Astrocyte (in vitro differentiated cells and primary cell): ENCODE measurements around the gene CHN1. TPM values are rescaled to one million over a fixed set of nuclear protein-coding genes. Genes with fewer than 3 reads are reported as not detected.

Source experiments
- DNase-seq: peaks from one replicate; pipeline ENCODE4 v3.0.0-alpha.2; 2010; ENCODE audit warnings: low read depth
- FAIRE-seq: peaks from 2 replicates; lab custom pipeline; 2011; peaks lifted over from hg19 to GRCh38; lab: Jason Lieb, UNC
- H2AFZ ChIP-seq: 2 replicates; pipeline ENCODE4 v1.6.0; 2012; ENCODE audit warnings: low read depth, low read length, inconsistent platforms
- H3K27ac ChIP-seq: 2 replicates; pipeline ENCODE4 v1.5.1; 2011; ENCODE audit warnings: low read depth, low read length, inconsistent platforms
- H3K27me3 ChIP-seq: 2 replicates; pipeline ENCODE4 v1.6.0; 2011; ENCODE audit warnings: low read length, inconsistent platforms; ENCODE audit not compliant: insufficient read depth
- H3K36me3 ChIP-seq: 2 replicates; pipeline ENCODE4 v1.5.1; 2011; ENCODE audit warnings: low read length, inconsistent platforms; ENCODE audit not compliant: insufficient read depth
- H3K4me1 ChIP-seq: 2 replicates; pipeline ENCODE4 v1.5.1; 2011; ENCODE audit warnings: low read length, inconsistent platforms; ENCODE audit not compliant: insufficient read depth
- H3K4me2 ChIP-seq: 2 replicates; pipeline ENCODE4 v1.6.0; 2012; ENCODE audit warnings: low read length, inconsistent platforms
- H3K4me3 ChIP-seq: 2 replicates; pipeline ENCODE4 v1.5.1; 2011; ENCODE audit warnings: low read depth, mild to moderate bottlenecking, low read length, inconsistent platforms; ENCODE audit not compliant: insufficient read depth
- H3K79me2 ChIP-seq: 2 replicates; pipeline ENCODE4 v1.6.0; 2012; ENCODE audit warnings: mild to moderate bottlenecking, low read length, inconsistent platforms; ENCODE audit not compliant: insufficient read depth
- H3K9ac ChIP-seq: 2 replicates; pipeline ENCODE4 v1.6.0; 2012; ENCODE audit warnings: mild to moderate bottlenecking, low read length, inconsistent platforms
- H3K9me3 ChIP-seq: 2 replicates; pipeline ENCODE4 v1.5.1; 2012; ENCODE audit warnings: low read depth, mild to moderate bottlenecking, low read length, inconsistent platforms; ENCODE audit not compliant: insufficient read depth
- H4K20me1 ChIP-seq: 2 replicates; pipeline ENCODE4 v1.6.0; 2012; ENCODE audit warnings: low read length, inconsistent platforms; ENCODE audit not compliant: insufficient read depth
- H3K27ac Mint-ChIP-seq: one replicate; pipeline ENCODE4 v1.8.0; 2021; ENCODE audit warnings: mild to moderate bottlenecking, mixed read lengths; ENCODE audit not compliant: unreplicated experiment
- H3K27me3 Mint-ChIP-seq: one replicate; pipeline ENCODE4 v1.8.0; 2021; ENCODE audit warnings: low read depth, mixed read lengths; ENCODE audit not compliant: unreplicated experiment
- H3K36me3 Mint-ChIP-seq: one replicate; pipeline ENCODE4 v1.8.0; 2021; ENCODE audit warnings: low read depth, mixed read lengths; ENCODE audit not compliant: unreplicated experiment
- H3K4me1 Mint-ChIP-seq: one replicate; pipeline ENCODE4 v1.8.0; 2021; ENCODE audit warnings: low read depth, mixed read lengths; ENCODE audit not compliant: unreplicated experiment
- H3K4me3 Mint-ChIP-seq: one replicate; pipeline ENCODE4 v1.8.0; 2021; ENCODE audit warnings: mild to moderate bottlenecking, moderate library complexity, mixed read lengths; ENCODE audit not compliant: unreplicated experiment
- H3K9me3 Mint-ChIP-seq: one replicate; pipeline ENCODE4 v1.8.0; 2021; ENCODE audit warnings: mild to moderate bottlenecking, mixed read lengths; ENCODE audit not compliant: unreplicated experiment
- EZH2 ChIP-seq: IDR thresholded peaks from 2 replicates; pipeline ENCODE4 v1.6.1; 2012; ENCODE audit warnings: mild to moderate bottlenecking, low read length, inconsistent platforms; ENCODE audit not compliant: insufficient read depth
- total RNA-seq: library from RNA; stranded (reverse); gene quantifications from 2 replicates; pipeline ENCODE4 v1.2.1, GENCODE V29; 2021
- TF ChIP-seq, protein P1 (sequence below): IDR thresholded peaks from 2 replicates; pipeline ENCODE4 v1.5.1; 2011; ENCODE audit warnings: low read depth, mild to moderate bottlenecking, inconsistent platforms, low read length, moderate library complexity; ENCODE audit not compliant: insufficient read depth

The CHN1 gene
- total RNA-seq, 1 donor from 2014 or later, result 23.9 TPM

DNA sequence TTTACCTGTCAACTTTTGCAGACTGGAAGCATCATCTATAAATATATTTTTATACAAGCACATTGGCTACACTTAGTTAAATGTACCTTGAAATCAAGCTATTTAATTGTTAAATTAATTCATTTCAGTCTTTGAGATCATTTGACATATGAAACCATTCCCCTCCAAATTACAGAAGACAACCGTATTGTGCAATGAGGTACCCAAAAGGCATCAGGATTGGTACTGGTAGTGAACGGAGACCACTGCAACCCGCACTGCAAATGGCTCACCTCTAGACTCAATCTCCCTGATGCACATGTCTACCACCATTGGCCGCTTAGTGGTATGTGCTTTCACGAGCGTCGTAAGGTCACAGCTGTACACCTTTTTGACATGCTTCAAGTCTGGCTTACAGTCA, 193.1 kb downstream of the CHN1 start:
- H3K4me3 ChIP-seq, result no peak overlapping the region
- H3K36me3 ChIP-seq, result no peaks in the 10 kb centered on the region
- H3K79me2 ChIP-seq, result no peaks in the 10 kb centered on the region
- H3K36me3 Mint-ChIP-seq, result peaks cover 7% of the 10 kb centered on the region
- TF ChIP-seq, protein P1, sequence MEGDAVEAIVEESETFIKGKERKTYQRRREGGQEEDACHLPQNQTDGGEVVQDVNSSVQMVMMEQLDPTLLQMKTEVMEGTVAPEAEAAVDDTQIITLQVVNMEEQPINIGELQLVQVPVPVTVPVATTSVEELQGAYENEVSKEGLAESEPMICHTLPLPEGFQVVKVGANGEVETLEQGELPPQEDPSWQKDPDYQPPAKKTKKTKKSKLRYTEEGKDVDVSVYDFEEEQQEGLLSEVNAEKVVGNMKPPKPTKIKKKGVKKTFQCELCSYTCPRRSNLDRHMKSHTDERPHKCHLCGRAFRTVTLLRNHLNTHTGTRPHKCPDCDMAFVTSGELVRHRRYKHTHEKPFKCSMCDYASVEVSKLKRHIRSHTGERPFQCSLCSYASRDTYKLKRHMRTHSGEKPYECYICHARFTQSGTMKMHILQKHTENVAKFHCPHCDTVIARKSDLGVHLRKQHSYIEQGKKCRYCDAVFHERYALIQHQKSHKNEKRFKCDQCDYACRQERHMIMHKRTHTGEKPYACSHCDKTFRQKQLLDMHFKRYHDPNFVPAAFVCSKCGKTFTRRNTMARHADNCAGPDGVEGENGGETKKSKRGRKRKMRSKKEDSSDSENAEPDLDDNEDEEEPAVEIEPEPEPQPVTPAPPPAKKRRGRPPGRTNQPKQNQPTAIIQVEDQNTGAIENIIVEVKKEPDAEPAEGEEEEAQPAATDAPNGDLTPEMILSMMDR, result no peak
- H3K4me1 ChIP-seq, result peaks cover 6% of the 10 kb centered on the region
- H3K9me3 Mint-ChIP-seq, result no peaks in the 10 kb centered on the region
- no peak overlapping the region for H2AFZ ChIP-seq
- no peak overlapping the region for H3K27ac ChIP-seq
- no peak overlapping the region for H3K4me3 Mint-ChIP-seq
- H4K20me1 ChIP-seq, result no peaks in the 10 kb centered on the region
- H3K4me2 ChIP-seq, result no peak overlapping the region
- DNase-seq (no peak), FAIRE-seq (no peak)
- no peaks in the 10 kb centered on the region for H3K27me3 ChIP-seq
- H3K27ac Mint-ChIP-seq, result no peak overlapping the region
- no peaks in the 10 kb centered on the region for H3K27me3 Mint-ChIP-seq
- peaks cover 15% of the 10 kb centered on the region for H3K4me1 Mint-ChIP-seq
- H3K9me3 ChIP-seq, result no peaks in the 10 kb centered on the region
- no peak overlapping the region for H3K9ac ChIP-seq

DNA sequence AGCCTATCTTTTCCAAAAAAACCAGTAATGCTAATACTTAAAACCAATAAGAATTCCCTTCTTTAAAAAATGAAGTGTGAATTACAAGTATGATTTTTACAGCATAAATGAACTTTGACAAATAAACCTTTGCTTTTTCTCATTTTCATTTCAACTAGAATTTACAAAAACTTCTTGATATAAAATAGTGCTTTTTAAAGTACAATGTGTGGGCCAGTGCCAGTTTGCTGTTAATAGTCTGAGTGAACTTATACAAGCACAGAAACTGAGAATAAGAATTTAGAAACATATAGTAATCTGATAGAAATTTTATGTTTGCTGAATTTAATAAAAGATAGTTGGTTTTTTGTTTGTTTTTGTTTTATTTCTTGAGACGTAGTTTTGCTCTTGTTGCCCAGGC, 197.2 kb downstream of the CHN1 start:
- FAIRE-seq, result no peak
- no peak overlapping the region for H2AFZ ChIP-seq

DNA sequence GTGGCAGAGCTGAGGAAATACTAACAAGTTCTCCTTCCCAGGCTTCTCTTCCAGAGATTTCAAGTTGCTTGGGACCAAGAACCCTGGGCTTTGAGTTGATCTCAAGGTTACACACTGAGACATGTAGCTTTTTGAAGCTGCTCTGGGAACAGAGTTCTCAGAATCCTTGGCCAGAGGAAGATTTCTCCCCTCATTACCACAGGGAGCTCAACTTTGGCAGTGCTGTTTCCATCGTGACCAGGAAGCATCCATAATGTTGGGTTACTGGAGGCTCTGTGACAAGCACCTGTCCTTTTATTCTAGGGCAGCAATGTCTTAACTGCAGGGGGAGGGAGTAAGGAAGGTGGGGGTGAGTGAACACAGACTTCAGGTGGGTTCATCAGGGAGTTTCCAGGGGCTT, 199.4 kb downstream of the CHN1 start:
- Mint-ChIP-seq H3K27me3 (no peaks in the 10 kb centered on the region), H3K4me1 (peaks cover 21% of the 10 kb centered on the region), H3K27ac (no peak overlapping the region), H3K36me3 (peaks cover 21% of the 10 kb centered on the region), H3K9me3 (peaks cover 1% of the 10 kb centered on the region), H3K4me3 (no peak overlapping the region)
- Histone ChIP-seq H3K4me2 (no peak overlapping the region), H3K27ac (no peak overlapping the region), H2AFZ (no peak overlapping the region), H4K20me1 (no peaks in the 10 kb centered on the region), H3K27me3 (no peaks in the 10 kb centered on the region), H3K9me3 (no peaks in the 10 kb centered on the region), H3K36me3 (no peaks in the 10 kb centered on the region), H3K4me3 (no peak overlapping the region), H3K4me1 (peaks cover 15% of the 10 kb centered on the region), H3K9ac (no peak overlapping the region), H3K79me2 (no peaks in the 10 kb centered on the region)
- DNase-seq (no peak), FAIRE-seq (no peak)
- TF ChIP-seq, protein P1, result no peak
- no peak for TF ChIP-seq EZH2

More for the DNA sequence above, 197.2 kb downstream of the CHN1 start:
- H3K4me2 ChIP-seq, result peak overlapping the region; percentile 54
- H3K27me3 Mint-ChIP-seq, result no peaks in the 10 kb centered on the region
- DNase-seq, result no peak
- no peaks in the 10 kb centered on the region for H3K36me3 ChIP-seq
- no peak overlapping the region for H3K4me3 Mint-ChIP-seq
- peaks cover 17% of the 10 kb centered on the region for H3K36me3 Mint-ChIP-seq
- H3K9ac ChIP-seq, result peak overlapping the region; percentile 78
- H3K9me3 ChIP-seq, result no peaks in the 10 kb centered on the region
- H3K9me3 Mint-ChIP-seq, result peaks cover 1% of the 10 kb centered on the region
- peak overlapping the region; percentile 78 for H3K27ac Mint-ChIP-seq
- no peak overlapping the region for H3K4me3 ChIP-seq
- H3K4me1 Mint-ChIP-seq, result peaks cover 19% of the 10 kb centered on the region
- peak overlapping the region; percentile 84 for H3K27ac ChIP-seq
- H3K4me1 ChIP-seq, result peaks cover 9% of the 10 kb centered on the region
- no peaks in the 10 kb centered on the region for H3K79me2 ChIP-seq
- no peaks in the 10 kb centered on the region for H3K27me3 ChIP-seq
- no peaks in the 10 kb centered on the region for H4K20me1 ChIP-seq
- TF ChIP-seq, protein P1, result no peak
- TF ChIP-seq EZH2, result no peak
